Muscle layer of colon (tissue), 2 donors: ENCODE data around the gene MAP2K4.

Experiments used
- H3K27ac ChIP-seq: one replicate; pipeline ENCODE4 v1.7.0; 2013; ENCODE audit warnings: low read depth, mild to moderate bottlenecking, low read length, moderate library complexity
- H3K27me3 ChIP-seq, 2 donors: one replicate each; pipeline ENCODE4 v1.7.0; 2013; ENCODE audit warnings: low read length in 2 of 2, mild to moderate bottlenecking in 2 of 2; ENCODE audit not compliant: insufficient read depth in 2 of 2, control insufficient read depth in 1 of 2
- H3K36me3 ChIP-seq: one replicate; pipeline ENCODE4 v1.7.0; 2013; ENCODE audit warnings: mild to moderate bottlenecking, low read length; ENCODE audit not compliant: insufficient read depth
- H3K4me1 ChIP-seq: one replicate; pipeline ENCODE4 v1.7.0; 2013; ENCODE audit warnings: mild to moderate bottlenecking, low read length; ENCODE audit not compliant: insufficient read depth
- H3K4me3 ChIP-seq, 2 donors: one replicate each; pipeline ENCODE4 v1.7.0; 2013; ENCODE audit warnings: low read length in 2 of 2, low read depth in 1 of 2, mild to moderate bottlenecking in 1 of 2, moderate library complexity in 1 of 2
- H3K9ac ChIP-seq: one replicate; pipeline ENCODE4 v1.7.0; 2013; ENCODE audit warnings: low read length
- H3K9me3 ChIP-seq: one replicate; pipeline ENCODE4 v1.7.0; 2013; ENCODE audit warnings: mild to moderate bottlenecking, low read length
- donor health status: abdominal sarcoma.
- donor health status: Adenocarcinoma of cecum.

Gene MAP2K4

GRCh38 chr17:11997147-11997971 lies 23.3 kb upstream of the MAP2K4 start, which contains the start of gene ZNF18:
Gene ZNF18, minus strand, starts transcription at chr17:11997475. Its CDS starts 4,646 bp downstream, at chr17:11992829.
- Histone ChIP-seq H3K4me1 (no peaks in the 10 kb centered on the region), H3K9ac (peak within 1 kb of the TSS; percentile 78), H3K9me3 (no peaks in the 10 kb centered on the region), H3K4me3 (peak within 1 kb of the TSS; percentile 93 to 94), H3K36me3 (peaks cover 2% of the 10 kb centered on the region), H3K27me3 (no peaks in the 10 kb centered on the region), H3K27ac (peak within 1 kb of the TSS; percentile 97)

- Histone ChIP-seq H3K9me3 (no peaks in the 10 kb centered on the region), H3K36me3 (no peaks in the 10 kb centered on the region), H3K27me3 (no peaks in the 10 kb centered on the region), H3K9ac (no peak overlapping the region), H3K4me3 (peak overlapping the region; percentile 93 to 94), H3K27ac (peak overlapping the region; percentile 97), H3K4me1 (no peaks in the 10 kb centered on the region)
Measured at GRCh38 chr17:11997972-11998233, 22.8 kb upstream of the MAP2K4 start.

DNA sequence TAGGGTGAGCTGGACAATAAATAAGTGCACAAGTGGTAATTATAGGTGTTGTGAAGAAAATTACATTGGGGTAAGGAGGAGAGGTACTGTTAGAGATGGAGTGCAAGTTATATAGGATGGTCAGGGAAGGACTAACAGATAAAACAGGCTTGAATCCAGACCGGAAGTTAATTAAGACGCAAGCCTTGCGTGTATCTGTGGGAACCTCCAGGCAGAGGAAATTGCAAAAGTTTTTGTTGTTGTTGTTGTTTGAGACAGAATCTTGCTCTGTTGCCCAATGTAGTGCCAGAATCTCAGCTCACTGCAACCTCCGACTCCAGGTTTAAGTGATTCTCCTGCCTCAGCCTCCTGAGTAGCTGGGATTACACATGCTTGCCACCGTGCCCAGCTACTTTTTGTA lies 21.0 kb upstream of the MAP2K4 start:
- Histone ChIP-seq H3K9me3 (no peaks in the 10 kb centered on the region), H3K27ac (no peak overlapping the region), H3K4me1 (no peaks in the 10 kb centered on the region), H3K9ac (no peak overlapping the region), H3K27me3 (no peaks in the 10 kb centered on the region), H3K36me3 (no peaks in the 10 kb centered on the region), H3K4me3 (no peak overlapping the region)

DNA sequence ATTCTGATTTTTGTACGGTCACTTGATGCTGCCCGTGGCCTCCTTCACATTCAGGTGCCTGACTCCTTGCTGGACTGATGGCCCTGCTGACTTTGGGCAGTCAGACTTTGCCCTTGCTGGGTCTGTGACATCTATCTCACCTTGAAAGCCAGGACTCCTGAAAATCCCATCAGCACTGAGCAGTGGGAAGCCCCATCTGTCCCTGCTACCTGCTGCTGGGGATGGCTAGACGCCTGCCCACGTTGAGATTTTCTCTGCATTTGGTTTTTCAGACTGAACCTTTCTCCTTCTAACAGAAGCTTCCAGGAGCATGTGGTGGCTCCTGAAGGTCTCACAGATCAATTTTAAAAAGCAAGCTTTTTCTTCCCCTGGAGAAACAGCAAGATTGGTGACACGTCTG lies 13.2 kb upstream of the MAP2K4 start:
- H3K27ac ChIP-seq, result no peak overlapping the region
- H3K36me3 ChIP-seq, result no peaks in the 10 kb centered on the region
- no peak overlapping the region for H3K9ac ChIP-seq
- H3K4me3 ChIP-seq, result no peak overlapping the region
- H3K9me3 ChIP-seq, result no peaks in the 10 kb centered on the region
- no peaks in the 10 kb centered on the region for H3K27me3 ChIP-seq
- no peaks in the 10 kb centered on the region for H3K4me1 ChIP-seq

- Histone ChIP-seq H3K4me1 (peaks cover 30% of the 10 kb centered on the region), H3K9me3 (no peaks in the 10 kb centered on the region), H3K36me3 (no peaks in the 10 kb centered on the region), H3K4me3 (peak overlapping the region; percentile 62 to 86), H3K27me3 (no peaks in the 10 kb centered on the region), H3K9ac (peak overlapping the region; percentile 1), H3K27ac (peak overlapping the region; percentile 29)
Measured at GRCh38 chr17:12021623-12022140, 1.0 kb downstream of the MAP2K4 start.

DNA sequence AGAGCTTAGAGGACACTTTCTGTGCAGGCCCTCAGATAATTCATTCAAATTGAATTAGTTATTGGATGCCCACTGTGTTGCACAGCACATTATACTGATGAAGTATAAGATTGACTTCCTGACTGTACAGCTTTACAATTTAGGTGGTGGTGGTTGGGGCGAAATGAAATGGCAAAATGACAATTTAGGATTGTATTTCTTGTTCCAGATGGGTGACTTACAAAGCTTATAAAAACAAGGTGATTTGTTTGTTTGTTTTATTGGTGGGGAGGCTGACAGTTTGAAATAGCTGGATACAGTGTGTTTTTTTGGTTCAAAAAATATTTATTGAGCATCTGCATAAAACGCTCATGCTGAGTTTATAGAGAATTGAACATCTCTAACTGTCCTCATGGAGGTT lies 1.6 kb downstream of the MAP2K4 start:
- H3K4me3 ChIP-seq, result no peak overlapping the region
- no peak overlapping the region for H3K9ac ChIP-seq
- H3K27ac ChIP-seq, result no peak overlapping the region
- peaks cover 30% of the 10 kb centered on the region for H3K4me1 ChIP-seq
- no peaks in the 10 kb centered on the region for H3K27me3 ChIP-seq
- no peaks in the 10 kb centered on the region for H3K36me3 ChIP-seq
- no peaks in the 10 kb centered on the region for H3K9me3 ChIP-seq

DNA sequence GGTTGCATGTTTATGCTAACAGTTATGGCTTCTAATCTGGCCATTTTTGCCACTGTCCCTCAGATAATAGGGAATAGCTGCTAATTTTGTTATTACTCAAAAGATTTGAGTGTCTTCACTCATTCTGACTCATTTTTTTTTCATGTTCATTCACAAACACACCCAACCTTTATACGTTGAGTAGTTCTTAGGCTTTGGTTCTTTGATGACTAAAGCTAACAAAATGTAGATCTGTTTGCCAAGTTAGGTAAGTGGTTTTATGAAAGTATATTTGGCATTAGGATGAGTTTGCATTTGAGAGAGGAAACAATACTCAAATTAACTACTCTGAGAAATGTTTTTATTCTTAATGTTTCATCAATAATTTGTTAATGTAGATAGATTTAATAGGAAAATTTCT lies 3.6 kb downstream of the MAP2K4 start:
- Histone ChIP-seq H3K4me1 (peaks cover 30% of the 10 kb centered on the region), H3K27ac (no peak overlapping the region), H3K4me3 (no peak overlapping the region), H3K9me3 (no peaks in the 10 kb centered on the region), H3K9ac (no peak overlapping the region), H3K36me3 (no peaks in the 10 kb centered on the region), H3K27me3 (no peaks in the 10 kb centered on the region)

DNA sequence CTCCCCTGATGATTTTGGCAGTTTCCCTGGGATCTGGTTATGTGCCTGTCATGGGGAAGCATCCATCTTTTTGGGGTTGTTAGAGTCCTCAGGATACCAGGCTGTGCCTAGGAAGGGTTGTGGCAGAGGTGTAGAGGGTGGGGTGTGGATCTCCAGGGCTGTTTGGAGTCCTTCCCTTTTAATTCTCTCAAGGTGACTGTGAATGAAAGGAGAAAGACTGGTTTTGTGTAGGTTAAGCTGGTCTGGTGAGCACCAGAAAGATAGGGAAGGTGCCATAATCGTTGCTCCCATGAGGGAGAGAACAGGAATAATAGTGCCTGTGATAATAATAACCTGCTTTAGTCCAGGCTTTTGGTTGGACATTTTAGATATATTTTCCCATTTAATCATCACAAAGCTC lies 7.0 kb downstream of the MAP2K4 start:
- H3K27ac ChIP-seq, result no peak overlapping the region
- no peaks in the 10 kb centered on the region for H3K27me3 ChIP-seq
- peaks cover 12% of the 10 kb centered on the region for H3K4me1 ChIP-seq
- H3K36me3 ChIP-seq, result no peaks in the 10 kb centered on the region
- H3K9me3 ChIP-seq, result no peaks in the 10 kb centered on the region
- no peak overlapping the region for H3K9ac ChIP-seq
- no peak overlapping the region for H3K4me3 ChIP-seq

DNA sequence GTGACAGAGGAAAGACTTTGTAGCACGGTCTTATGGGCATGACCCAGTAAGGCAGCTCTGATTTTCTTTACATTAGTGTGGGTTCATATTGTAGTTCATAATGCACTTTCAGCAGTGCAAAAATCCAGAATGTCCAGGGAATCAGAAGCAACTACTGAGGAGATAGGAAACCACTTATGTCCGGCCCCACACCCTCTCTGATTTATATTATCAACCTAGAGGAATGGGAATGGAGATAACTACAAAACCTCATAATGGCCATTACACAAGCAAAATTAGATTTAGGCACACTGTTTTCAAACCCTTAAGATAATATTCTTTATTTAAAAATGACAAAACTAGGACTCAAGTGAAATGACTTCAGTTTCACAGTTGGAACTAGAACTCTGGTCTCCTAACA lies 7.9 kb downstream of the MAP2K4 start:
- H3K27ac ChIP-seq, result no peak overlapping the region

GRCh38 chr17:12034538-12034937 lies 13.9 kb downstream of the MAP2K4 start:
- H3K36me3 ChIP-seq, result no peaks in the 10 kb centered on the region
- H3K27ac ChIP-seq, result no peak overlapping the region
- no peaks in the 10 kb centered on the region for H3K9me3 ChIP-seq
- H3K27me3 ChIP-seq, result no peaks in the 10 kb centered on the region
- peaks cover 7% of the 10 kb centered on the region for H3K4me1 ChIP-seq
- H3K4me3 ChIP-seq, result no peak overlapping the region
- no peak overlapping the region for H3K9ac ChIP-seq

More for the DNA sequence above, 7.9 kb downstream of the MAP2K4 start:
- Histone ChIP-seq H3K9ac (no peak overlapping the region), H3K4me1 (peaks cover 10% of the 10 kb centered on the region), H3K9me3 (no peaks in the 10 kb centered on the region), H3K27me3 (no peaks in the 10 kb centered on the region), H3K36me3 (no peaks in the 10 kb centered on the region), H3K4me3 (no peak overlapping the region)

GRCh38 chr17:12035673-12036072 lies 15.0 kb downstream of the MAP2K4 start:
- Histone ChIP-seq H3K9me3 (no peaks in the 10 kb centered on the region), H3K9ac (no peak overlapping the region), H3K4me3 (no peak overlapping the region), H3K4me1 (peaks cover 7% of the 10 kb centered on the region), H3K27ac (no peak overlapping the region), H3K27me3 (no peaks in the 10 kb centered on the region), H3K36me3 (no peaks in the 10 kb centered on the region)

- peaks cover 7% of the 10 kb centered on the region for H3K4me1 ChIP-seq
- H3K9me3 ChIP-seq, result no peaks in the 10 kb centered on the region
- H3K36me3 ChIP-seq, result no peaks in the 10 kb centered on the region
- H3K4me3 ChIP-seq, result no peak overlapping the region
- no peak overlapping the region for H3K27ac ChIP-seq
- H3K27me3 ChIP-seq, result no peaks in the 10 kb centered on the region
- no peak overlapping the region for H3K9ac ChIP-seq
Measured at GRCh38 chr17:12037970-12038369, 17.3 kb downstream of the MAP2K4 start.
